Measurements from ENCODE around the gene ACTR8. TPM values are rescaled to one million over a fixed set of nuclear protein-coding genes. Genes with fewer than 3 reads are reported as not detected.

ACTR8 gene
- total RNA-seq, 2 donors from 2014 or later, result 32.9 to 41.6 TPM

GRCh38 chr3:53833700-53834099, 48.3 kb downstream of the ACTR8 start:
- H3K4me1 Mint-ChIP-seq, result no peaks in the 10 kb centered on the region
- Histone ChIP-seq H3K4me3 (ENCODE audit: low read length) (no peak overlapping the region), H3K9me3 (ENCODE audit: control insufficient read depth, low read length) (no peaks in the 10 kb centered on the region), H3K27ac (ENCODE audit: low read depth, low read length) (no peak overlapping the region), H3K4me1 (ENCODE audit: control insufficient read depth, insufficient read depth, low read length) (no peaks in the 10 kb centered on the region), H3K36me3 (ENCODE audit: control insufficient read depth, insufficient read depth, low read length) (no peaks in the 10 kb centered on the region), H3K9ac (ENCODE audit: extremely low read depth, low read length, poor library complexity, severe bottlenecking) (no peak overlapping the region), H3K27me3 (ENCODE audit: control insufficient read depth, insufficient read depth, low read length, poor library complexity, severe bottlenecking) (no peaks in the 10 kb centered on the region)
- no peak for TF ChIP-seq CTCF (conservative IDR thresholded peaks at IDR 0.05)
- H3K4me3 Mint-ChIP-seq, result no peak overlapping the region
- 88 to 89% methylated on average over 3 to 5 of the region's 5 CpGs for WGBS, 2 experiments (ENCODE audit: insufficient coverage in 1 of 2, insufficient read length in 1 of 2)
- H3K9me3 Mint-ChIP-seq, result no peaks in the 10 kb centered on the region
- H3K36me3 Mint-ChIP-seq (ENCODE audit: low read depth), result peaks cover 19% of the 10 kb centered on the region
- H3K27me3 Mint-ChIP-seq (ENCODE audit: insufficient read depth), result no peaks in the 10 kb centered on the region
- DNase-seq, result peak; percentile 31
- H3K27ac Mint-ChIP-seq, result no peak overlapping the region

GRCh38 chr3:53833053-53833645, 48.8 kb downstream of the ACTR8 start:
- H3K9ac ChIP-seq (ENCODE audit: extremely low read depth, low read length, poor library complexity, severe bottlenecking), result no peak overlapping the region
- peak; percentile 48 for DNase-seq
- peak overlapping the region; percentile 16 for H3K27ac Mint-ChIP-seq
- H3K4me1 Mint-ChIP-seq, result no peaks in the 10 kb centered on the region
- no peak overlapping the region for H3K4me3 ChIP-seq (ENCODE audit: low read length)
- H3K36me3 Mint-ChIP-seq (ENCODE audit: low read depth), result peaks cover 18% of the 10 kb centered on the region
- no peaks in the 10 kb centered on the region for H3K27me3 ChIP-seq (ENCODE audit: control insufficient read depth, insufficient read depth, low read length, poor library complexity, severe bottlenecking)
- no peaks in the 10 kb centered on the region for H3K36me3 ChIP-seq (ENCODE audit: control insufficient read depth, insufficient read depth, low read length)
- 95 to 98% methylated on average over 6 to 9 of the region's 9 CpGs for WGBS, 2 experiments (ENCODE audit: insufficient coverage in 1 of 2, insufficient read length in 1 of 2)
- no peaks in the 10 kb centered on the region for H3K27me3 Mint-ChIP-seq (ENCODE audit: insufficient read depth)
- peak; percentile 40 for TF ChIP-seq CTCF (conservative IDR thresholded peaks at IDR 0.05)
- no peak overlapping the region for H3K27ac ChIP-seq (ENCODE audit: low read depth, low read length)
- H3K4me3 Mint-ChIP-seq, result no peak overlapping the region
- no peaks in the 10 kb centered on the region for H3K4me1 ChIP-seq (ENCODE audit: control insufficient read depth, insufficient read depth, low read length)
- no peaks in the 10 kb centered on the region for H3K9me3 ChIP-seq (ENCODE audit: control insufficient read depth, low read length)
- no peaks in the 10 kb centered on the region for H3K9me3 Mint-ChIP-seq

GRCh38 chr3:53830944-53831343, 51.0 kb downstream of the ACTR8 start:
- Histone ChIP-seq H3K4me3 (ENCODE audit: low read length) (no peak overlapping the region), H3K27me3 (ENCODE audit: control insufficient read depth, insufficient read depth, low read length, poor library complexity, severe bottlenecking) (no peaks in the 10 kb centered on the region), H3K9me3 (ENCODE audit: control insufficient read depth, low read length) (no peaks in the 10 kb centered on the region), H3K27ac (ENCODE audit: low read depth, low read length) (no peak overlapping the region), H3K36me3 (ENCODE audit: control insufficient read depth, insufficient read depth, low read length) (no peaks in the 10 kb centered on the region), H3K9ac (ENCODE audit: extremely low read depth, low read length, poor library complexity, severe bottlenecking) (no peak overlapping the region), H3K4me1 (ENCODE audit: control insufficient read depth, insufficient read depth, low read length) (no peaks in the 10 kb centered on the region)
- no peak for DNase-seq
- TF ChIP-seq CTCF (conservative IDR thresholded peaks at IDR 0.05), result no peak
- Mint-ChIP-seq H3K4me1 (no peaks in the 10 kb centered on the region), H3K36me3 (ENCODE audit: low read depth) (peaks cover 15% of the 10 kb centered on the region), H3K4me3 (no peak overlapping the region), H3K9me3 (no peaks in the 10 kb centered on the region), H3K27ac (no peak overlapping the region), H3K27me3 (ENCODE audit: insufficient read depth) (no peaks in the 10 kb centered on the region)
- 89 to 93% methylated on average over 6 of the region's 6 CpGs for WGBS, 2 experiments (ENCODE audit: insufficient coverage in 1 of 2, insufficient read length in 1 of 2)
